Putamen (tissue), 1 donor: ENCODE data around the gene BMERB1.
"Not testable (repeated sequence)": the region's sequence is repeated elsewhere in the genome, so short reads cannot be mapped to it uniquely, and the experiment has no call there.

Experiments used
- DNase-seq: peaks from one replicate; pipeline ENCODE4 v3.0.0-alpha.2; 2016; ENCODE audit warnings: low spot score

Gene BMERB1

DNA sequence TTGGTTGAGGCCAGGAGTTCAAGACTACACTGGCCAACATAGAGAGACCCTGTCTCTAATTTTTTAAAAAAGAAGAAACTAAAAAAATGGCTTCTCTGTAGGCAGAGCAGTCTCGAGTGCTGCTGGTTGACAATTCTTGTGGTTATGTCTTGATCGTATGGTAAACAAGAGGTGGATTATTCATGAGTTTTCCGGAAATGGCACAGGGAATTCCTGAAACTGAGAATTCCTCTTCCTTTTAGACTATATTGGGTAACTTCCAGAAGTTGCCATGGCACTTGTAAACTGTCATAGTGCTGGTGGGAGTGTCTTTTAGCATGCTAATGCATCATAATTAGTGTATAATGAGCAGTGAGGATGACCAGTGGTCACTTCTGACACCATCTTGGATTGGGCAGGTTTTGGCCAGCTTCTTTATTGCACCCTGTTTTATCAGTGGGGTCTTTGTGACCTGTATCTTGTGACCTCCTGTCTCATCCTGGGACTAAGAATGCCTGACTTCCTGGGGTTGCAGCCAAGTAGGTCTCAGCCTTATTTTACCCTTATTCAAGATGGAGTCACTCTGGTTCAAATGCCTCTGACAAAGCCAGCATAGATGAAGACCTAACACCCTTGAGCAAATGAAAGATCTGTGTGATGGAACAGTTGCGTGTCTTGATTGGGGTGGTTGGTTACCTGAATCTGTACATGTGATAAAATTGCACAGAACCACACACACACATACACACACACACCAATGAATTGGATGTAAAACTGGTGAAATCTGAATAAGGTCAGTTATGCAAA is 30.2 kb downstream of the BMERB1 start:
- DNase-seq, result no peak

DNA sequence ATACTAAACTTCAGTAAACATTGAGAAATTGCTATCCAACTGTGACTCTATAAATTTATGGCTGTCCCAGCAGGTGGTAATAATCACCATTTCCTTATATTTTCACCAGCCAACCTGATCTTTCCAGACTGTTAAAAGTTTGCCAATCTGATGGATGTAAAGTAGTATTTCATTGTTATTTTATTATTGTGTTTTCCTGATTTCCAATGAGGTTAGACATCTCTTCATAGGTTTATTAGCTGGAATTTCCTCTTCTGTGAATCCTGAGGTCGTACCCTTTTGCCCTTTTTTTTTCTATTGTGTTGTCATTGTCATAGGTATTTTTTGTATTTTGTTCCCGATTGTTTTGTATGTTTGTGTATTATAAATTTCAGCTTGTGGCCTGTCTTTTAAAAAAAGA is 31.7 kb downstream of the BMERB1 start:
- no peak for DNase-seq

DNA sequence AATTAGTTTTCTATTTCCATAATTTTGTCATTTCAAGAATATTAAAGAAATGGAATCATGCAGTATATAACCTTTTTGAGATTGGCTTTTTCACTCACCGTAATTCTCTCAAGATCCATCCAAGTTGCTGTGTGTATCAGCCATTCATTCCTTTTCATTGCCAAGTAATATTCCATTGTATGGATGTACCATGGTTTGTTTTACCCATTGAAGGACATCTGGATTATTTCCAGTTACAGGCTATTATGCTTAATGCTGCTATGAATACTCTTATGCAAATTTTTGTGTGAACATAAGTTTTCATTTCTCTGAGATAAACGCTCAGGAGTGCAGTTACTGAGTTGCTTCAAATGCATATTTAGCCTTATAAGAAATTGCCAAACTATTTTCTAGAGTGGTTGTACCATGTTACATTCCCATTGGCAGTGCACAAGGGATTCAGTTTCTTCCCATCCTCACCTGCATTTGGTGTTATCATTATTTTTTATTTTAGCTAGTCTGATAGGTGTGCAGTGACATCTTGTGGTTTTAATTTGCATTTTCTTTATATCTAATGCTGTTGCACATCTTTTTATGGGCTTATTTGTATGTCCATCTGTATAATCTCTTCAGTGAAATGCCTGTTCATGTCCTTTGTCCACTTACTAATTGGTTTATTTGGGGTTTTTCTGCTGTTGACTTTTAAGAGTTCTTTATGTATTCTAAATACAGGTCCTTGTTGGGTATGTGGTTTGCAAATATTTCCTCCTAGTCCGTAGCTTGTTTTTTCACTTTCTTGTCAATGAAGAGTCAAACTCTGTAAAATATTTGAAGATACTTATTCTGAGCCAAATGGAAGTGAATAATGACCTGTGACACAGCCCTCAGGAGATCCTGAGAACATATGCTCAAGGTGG is 32.7 kb downstream of the BMERB1 start:
- no peak for DNase-seq

DNA sequence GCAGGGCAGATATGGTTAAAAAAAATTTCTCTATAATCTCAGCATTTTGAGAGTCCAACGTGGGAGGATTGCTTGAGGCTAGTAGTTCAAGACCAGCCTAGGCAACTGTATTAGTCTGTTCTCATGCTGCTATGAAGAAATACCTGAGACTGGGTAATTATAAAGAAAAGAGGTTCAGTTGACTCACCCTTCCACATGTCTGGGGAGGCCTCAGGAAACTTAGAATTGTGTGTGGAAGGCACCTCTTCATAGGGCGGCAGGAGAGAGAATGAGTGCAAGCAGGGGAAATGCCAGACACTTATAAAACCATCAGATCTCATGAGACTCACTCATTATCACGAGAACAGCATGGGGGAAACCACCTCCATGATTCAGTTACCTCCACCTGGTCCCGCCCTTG is 42.6 kb downstream of the BMERB1 start:
- DNase-seq, result not testable (repeated sequence)

DNA sequence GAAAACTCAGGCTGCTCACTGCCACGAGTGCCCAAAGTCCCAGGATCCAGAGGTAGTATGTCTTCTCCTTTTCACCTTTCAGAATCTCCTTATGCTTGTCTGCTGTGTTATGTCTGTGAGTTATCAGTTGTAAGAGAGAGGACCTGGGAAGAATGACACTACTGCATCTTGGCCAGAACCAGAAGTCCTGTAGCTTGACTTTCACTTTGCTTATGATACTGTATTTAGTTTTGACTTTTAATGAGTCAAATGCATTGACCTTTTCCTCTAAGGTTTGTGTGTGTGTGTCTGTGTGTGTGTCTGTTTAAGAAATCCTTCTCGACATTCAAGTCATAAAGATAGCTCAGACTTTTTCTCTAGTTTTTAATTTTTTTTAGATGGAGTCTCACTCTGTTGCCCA is 43.4 kb downstream of the BMERB1 start:
- DNase-seq, result no peak

DNA sequence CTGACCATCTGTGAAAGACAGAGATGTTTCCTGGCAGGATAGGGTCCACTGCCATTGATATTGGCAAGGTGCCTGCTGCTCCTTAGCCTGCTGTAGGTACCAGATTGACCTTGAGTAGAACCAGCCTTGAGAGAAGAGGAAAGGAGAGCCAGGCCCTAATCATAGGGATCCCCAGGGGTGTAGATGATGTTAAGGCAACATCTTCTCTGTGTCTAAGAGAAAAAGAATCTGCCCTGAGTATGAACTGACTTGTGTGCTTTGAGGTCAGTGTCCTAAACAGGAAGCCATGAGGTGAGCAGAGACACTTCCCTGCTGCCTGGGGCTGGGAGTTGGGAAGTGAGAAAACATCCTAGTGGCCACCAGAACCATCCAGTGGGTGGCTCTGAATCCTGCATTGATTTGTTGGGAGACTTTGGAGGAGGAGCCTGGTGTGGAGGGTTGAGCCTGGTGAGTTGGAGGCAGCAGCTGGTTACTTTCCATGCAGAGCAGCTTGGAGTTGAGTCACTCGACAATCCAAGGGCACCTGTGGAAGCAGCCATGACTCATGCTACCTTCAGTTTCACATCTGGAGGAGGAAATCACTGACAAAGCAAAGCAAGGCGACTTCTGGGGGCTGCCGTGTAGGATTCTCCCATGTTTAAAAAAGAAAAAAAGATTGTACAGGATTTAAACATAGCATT is 47.8 kb downstream of the BMERB1 start:
- DNase-seq, result peak; percentile 68

DNA sequence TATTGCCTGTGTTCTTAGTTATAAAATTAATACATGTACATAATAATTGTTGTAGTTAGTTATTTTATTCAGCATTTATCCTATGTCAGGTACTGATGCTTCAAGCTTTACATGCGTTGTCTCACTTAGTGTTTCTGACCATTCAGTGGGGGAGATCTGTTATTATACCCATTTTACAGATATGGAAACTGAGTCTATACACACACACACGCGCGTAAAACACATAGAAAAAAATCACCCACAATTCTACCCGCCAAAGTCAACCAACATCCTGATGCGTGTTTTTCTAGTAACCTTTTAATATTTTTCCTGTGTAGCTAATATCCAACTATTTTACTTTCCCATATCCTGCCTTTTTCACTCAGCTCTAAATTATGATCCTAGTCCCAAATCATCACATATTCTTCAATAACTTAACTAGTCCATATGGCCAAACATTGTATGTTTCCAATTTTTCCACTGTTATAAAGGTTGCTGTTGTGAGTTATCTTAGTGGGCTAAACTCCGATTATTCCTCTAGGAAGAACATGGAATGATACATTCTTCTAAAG is 48.4 kb downstream of the BMERB1 start:
- no peak for DNase-seq

DNA sequence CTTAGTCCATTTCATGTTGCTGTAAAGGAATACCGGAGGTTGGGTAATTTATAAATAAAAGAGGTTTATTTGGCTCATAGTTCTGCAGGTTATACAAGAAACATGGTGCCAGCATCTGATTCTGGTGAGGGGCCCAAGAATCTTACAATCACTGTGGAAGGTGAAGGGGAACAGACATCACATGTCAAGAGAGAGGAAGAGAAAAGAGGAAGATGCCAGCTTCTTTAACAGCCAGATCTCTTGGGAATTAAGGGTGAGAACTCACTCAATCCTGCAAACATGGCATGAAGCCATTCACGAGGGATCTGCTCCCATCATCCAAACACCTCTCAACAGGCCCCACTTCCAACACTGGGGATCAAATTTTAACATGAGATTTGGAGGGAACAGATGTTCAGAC is 49.5 kb downstream of the BMERB1 start:
- no peak for DNase-seq

DNA sequence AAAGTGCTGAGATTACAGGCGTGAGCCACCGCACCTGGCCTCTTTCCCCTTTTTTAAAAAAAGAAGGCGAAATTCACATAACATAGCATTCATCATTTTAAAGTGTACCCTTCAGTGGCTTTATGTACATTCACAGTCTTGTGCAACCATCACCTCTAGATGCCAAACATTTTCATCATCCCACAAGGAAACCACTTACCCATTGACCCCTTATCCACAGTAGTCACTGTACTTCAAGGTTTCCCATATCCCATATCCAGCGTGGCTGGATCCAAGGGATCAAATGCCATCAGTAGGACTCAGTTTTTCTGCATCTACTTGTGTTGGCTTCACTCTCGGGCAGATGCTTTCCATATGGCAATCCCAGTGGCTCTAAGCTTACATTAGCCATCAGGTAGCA is 50.3 kb downstream of the BMERB1 start:
- DNase-seq, result no peak

DNA sequence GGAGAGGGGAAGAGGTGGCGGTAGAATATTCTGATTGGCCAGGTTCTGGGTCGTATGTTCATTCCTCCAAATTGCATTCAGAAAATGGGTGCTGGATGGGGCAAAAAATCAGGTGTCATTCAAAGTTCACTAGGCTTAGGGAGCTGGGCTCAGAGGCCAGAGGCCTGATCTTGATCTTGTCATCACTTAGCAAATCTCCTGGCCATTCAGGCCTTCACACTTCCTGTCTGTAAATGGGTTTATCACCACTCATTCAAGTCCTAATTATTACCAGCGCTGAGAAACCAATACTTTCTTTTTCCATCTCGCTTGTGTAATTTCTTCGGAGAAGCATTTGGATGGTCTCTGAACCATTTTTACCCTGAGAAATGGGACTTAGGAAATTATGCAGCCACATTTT is 50.8 kb downstream of the BMERB1 start:
- DNase-seq, result no peak

DNA sequence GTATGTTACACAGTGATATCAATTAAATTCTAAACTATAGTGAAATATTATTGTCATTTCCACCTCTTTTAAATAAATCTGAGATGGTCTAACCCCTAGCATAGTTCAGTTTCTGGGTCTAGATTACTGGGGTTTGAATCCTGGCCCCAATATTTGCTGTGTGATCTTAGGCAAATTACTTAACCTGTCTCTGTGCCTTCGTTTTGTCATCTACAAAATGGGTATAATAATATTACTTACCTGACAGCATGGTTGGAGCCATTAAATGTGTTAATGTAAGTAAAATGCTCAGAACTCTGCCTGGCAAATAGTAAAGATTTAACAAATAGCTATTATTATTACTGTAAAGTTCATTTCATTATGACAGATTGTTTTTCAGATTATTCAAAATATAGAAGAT is 52.3 kb downstream of the BMERB1 start:
- no peak for DNase-seq

DNA sequence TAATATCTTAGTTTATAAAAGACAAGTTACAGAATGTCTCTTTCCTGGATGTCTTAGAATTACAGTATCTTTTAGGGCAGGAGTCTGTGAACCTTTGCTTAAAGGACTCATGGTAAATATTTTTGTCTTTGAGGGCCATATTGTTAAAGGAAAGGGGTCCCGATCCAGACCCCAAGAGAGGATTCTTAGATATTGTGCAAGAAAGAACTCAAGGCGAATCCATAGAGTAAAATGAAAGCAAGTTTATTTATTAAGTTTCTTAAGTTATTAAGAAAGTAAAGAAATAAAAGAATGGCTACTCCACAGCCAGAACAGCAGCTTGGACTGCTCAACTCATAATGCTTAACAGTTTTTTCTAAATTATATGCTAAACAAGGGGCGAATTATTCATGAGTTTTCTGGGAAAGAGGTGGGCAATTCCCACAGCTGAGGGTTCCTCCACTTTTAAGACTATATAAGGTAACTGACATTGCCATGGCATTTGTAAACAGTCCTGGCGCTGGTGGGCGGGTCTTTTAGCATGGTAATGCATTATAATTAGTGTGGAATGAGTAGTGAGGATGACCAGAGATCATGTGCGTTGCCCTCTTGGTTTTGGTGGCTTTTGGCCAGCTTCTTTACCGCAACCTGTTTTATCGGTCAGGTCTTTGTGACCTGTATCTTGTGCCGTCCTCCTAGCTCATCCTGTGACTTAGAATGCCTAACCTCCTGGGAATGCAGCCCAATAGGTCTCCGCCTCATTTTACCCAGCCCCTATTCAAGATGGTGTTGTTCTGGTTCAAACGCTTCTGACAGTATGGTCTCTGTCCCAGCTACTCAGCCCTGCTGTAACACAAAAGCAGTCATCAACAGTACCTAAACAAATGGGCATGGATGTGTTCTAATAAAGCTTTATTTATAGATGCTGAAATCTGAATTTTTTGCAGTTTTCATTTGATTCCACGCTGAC is 53.2 kb downstream of the BMERB1 start:
- no peak for DNase-seq

DNA sequence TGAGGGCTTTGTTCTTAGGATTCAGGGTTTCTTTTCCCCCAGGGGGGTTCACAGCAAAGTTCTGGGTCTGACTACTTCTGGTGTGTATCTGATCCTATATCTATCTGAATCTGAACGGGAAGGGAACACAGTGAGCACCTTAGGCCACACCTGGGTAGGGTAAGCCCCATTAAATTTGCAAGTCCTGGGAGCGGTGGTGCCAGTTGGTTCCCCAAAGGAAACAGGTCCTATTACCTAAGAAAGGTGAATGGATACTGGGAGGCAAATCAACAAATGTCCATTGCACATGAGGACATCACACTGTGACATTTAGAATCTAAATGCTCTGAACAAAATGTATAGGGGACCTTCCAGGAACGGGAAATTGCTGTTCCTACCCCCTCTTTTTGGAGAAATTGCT is 54.6 kb downstream of the BMERB1 start:
- DNase-seq, result no peak

DNA sequence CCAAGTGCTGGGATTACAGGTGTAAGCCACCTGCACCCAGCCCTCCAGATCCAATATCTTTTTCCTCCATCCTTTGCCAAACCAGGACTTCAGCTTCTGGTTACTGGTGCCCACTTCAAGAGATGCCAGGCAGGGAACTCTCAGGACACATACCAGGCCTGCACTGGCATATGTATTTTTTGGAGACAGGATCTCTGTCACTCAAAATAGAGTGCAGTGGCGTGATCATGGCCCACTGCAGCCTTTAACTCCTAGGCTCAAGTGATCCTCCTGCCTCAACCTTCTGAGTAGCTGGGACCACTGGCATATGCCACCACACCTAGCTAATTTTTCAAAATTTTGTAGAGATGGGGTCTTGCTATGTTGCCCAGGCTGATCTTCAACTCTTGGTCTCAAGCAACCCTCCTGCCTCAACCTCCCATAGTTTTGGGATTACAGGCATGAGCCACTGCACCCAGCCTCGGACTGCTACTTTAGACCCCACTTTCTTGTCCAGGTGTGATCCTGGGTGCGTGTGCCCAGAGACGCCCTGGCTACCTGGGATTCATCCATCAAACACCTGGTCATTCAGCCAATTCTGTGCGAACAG is 55.8 kb downstream of the BMERB1 start:
- no peak for DNase-seq

DNA sequence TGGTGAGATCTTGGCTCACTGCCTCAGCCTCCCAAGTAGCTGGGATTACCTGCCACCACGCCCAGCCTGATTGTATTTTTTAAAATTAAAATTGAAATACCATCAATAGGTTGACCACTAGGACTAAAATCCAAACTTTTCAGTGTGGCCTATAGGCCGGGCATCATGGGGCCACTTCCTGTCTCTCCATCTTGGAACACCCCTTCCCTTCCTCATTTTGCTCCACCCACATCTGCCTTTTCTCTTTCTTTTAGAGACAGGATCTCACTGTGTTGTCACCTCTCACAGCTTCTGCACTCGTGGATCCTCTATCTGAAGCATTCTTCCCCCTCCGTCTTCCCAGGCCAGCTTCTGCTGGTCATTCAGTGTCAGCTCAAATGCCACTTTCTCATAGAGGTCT is 57.0 kb downstream of the BMERB1 start:
- DNase-seq, result no peak

DNA sequence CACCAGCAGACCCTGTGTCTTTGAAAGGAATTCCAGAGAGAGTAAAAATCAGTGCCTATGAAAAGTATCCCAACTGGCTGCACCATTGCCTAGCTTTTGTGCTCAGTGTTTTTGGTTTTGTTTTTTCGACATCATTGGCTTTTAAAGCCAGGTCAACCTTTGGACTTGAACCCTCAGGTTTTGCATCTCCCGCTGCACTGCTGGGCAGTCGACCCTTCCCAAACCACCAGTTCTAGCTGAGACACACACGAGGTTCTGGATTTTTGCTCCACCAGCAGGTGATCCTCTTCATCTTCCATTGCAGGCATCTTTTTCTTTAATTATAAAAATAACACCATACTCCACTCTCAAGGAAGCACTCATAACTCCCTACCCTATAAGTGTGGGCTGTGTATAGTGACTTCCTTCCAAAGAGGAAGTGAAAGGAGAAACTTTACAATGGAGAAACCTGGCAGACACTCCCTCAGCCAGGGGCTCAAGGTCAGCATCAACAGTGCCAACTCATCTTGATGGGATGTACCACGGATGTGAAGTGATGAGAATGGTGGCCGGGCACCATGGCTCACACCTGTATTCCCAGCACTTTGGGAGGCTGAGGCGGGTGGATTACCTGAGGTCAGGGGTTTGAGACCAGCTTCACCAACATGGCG is 57.8 kb downstream of the BMERB1 start:
- no peak for DNase-seq

DNA sequence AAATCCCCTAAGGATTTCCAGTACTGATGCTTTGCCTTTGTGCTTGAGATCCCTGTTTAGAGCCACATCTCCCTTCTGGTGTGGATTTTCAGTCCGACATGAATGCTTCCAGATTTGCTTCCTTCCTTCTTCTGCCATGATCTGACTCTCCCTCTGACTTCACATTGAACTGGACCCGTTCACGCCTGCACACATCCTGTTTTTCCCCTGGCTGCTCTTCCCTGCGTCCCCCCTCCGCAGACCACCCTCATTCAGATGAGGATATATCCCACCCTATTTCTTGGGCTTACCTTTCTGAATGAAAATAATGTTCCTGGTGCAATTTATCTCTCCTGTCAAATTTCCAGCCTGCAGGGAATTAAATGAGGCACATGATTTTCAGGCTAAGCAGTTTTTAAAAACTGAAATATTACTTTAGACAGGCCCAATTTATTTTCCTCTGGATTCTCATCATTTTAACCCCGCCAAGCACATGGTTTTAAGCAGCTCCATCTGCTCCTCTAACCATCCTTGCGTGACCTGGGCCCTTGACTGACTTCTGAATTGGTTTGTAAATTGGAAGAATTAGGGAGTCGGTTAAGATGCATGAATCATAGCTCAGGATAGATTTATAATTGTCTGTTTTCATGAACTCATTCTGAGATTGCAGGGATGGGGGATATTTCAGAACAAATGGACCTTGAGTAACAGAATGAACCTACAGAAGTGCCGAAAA is 59.2 kb downstream of the BMERB1 start:
- no peak for DNase-seq

DNA sequence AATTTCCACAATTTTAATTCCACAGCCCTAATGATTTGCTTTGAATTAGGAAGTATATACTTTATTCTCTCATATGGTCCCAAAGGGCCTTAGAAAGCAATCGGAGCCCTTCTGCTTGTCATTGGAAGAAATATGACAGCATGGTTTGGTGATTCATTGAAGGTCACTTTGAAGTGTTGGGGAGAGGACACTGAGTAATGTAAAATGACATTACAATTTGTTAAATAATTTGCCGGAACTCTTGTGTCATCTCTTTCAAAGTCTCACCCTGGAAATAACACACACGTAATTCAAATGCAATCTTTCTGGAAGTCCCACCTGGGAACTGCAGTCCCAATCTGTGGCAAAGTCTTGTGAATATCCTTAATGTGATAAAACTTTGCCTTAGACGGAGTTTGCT is 59.8 kb downstream of the BMERB1 start:
- no peak for DNase-seq

DNA sequence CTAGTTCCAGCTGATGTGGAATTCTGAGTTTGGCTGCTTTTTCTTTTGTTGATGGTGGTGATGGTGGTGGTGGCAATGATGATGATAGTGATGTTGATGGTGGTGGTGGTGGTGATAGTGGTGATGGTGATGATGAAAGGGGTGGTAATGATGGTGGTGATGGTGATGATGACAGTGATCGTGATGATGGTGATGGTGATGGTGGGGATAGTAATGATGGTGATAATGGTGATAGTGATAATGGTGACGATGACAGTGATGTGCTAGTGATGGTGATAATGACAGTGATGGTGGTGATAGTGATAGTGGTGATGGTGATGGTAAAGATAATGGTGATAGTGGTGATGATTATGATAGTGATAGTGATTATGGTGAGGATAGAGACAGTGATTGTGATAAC is 61.5 kb downstream of the BMERB1 start:
- no peak for DNase-seq
